GM18951 (cell line): ENCODE results near the gene STARD6.
"Not testable (repeated sequence)": the region's sequence is repeated elsewhere in the genome, so short reads cannot be mapped to it uniquely, and the experiment has no call there.

Source experiments
- POLR2A ChIP-seq: IDR thresholded peaks from 4 replicates; pipeline ENCODE4 v1.6.1; 2011; ENCODE audit warnings: mild to moderate bottlenecking; ENCODE audit not compliant: insufficient read length, insufficient read depth; ENCODE audit errors: extremely low read depth
- in situ Hi-C: fragments of 300-500 bp; cut with MboI; formaldehyde crosslinking; loops from one replicate; pipeline ENCODE4 v1.12.0; 2022; ENCODE audit warnings: low sequenced_read_pairs, mixed read lengths, inconsistent platforms; ENCODE audit not compliant: unreplicated experiment

STARD6 gene

GRCh38 chr18:54327818-54328217 is 29.8 kb downstream of the STARD6 start:
- no peak for TF ChIP-seq POLR2A
- in situ Hi-C loops = no loop called here

- in situ Hi-C loops = no loop called here
These were observed 33.7 kb downstream of the STARD6 start for GRCh38 chr18:54323970-54324369.

GRCh38 chr18:54323561-54323960 is 34.1 kb downstream of the STARD6 start:
- TF ChIP-seq POLR2A = no peak
- in situ Hi-C loops = no loop called here

More at GRCh38 chr18:54323970-54324369, 33.7 kb downstream of the STARD6 start:
- TF ChIP-seq POLR2A = no peak

- in situ Hi-C loops = no loop called here
- no peak for TF ChIP-seq POLR2A
These were observed 41.4 kb downstream of the STARD6 start for GRCh38 chr18:54316071-54316820.

GRCh38 chr18:54309564-54309963 is 48.1 kb downstream of the STARD6 start:
- in situ Hi-C loops = not testable (repeated sequence)

- in situ Hi-C loops = no loop called here
- no peak for TF ChIP-seq POLR2A
These were observed 54.2 kb downstream of the STARD6 start for GRCh38 chr18:54303408-54303807.

GRCh38 chr18:54298991-54299390 is 58.7 kb downstream of the STARD6 start:
- in situ Hi-C loops = not testable (repeated sequence)

- TF ChIP-seq POLR2A = no peak
- in situ Hi-C loops = no loop called here
These were observed 61.6 kb downstream of the STARD6 start for GRCh38 chr18:54296062-54296461.

GRCh38 chr18:54294274-54294673 is 63.4 kb downstream of the STARD6 start:
- in situ Hi-C loops = no loop called here
- TF ChIP-seq POLR2A = no peak

- in situ Hi-C loops = loop anchor here (5.0 kb wide), 1 partner anchor 58 kb away; no protein-coding TSS in a partner anchor
- peak; percentile 39 for TF ChIP-seq POLR2A
These were observed 72.5 kb downstream of the STARD6 start for GRCh38 chr18:54284981-54285785.

GRCh38 chr18:54284535-54284934 is 73.1 kb downstream of the STARD6 start:
- in situ Hi-C loops = loop anchor here (5.0 kb wide), 1 partner anchor 57 kb away; no protein-coding TSS in a partner anchor
- TF ChIP-seq POLR2A = no peak

- no peak for TF ChIP-seq POLR2A
- in situ Hi-C loops = loop anchor here (5.0 kb wide), 1 partner anchor 53 kb away; no protein-coding TSS in a partner anchor
These were observed 77.5 kb downstream of the STARD6 start for GRCh38 chr18:54280220-54280569.

GRCh38 chr18:54279477-54280219 is 78.0 kb downstream of the STARD6 start:
- in situ Hi-C loops = loop anchor here (5.0 kb wide), 1 partner anchor 52 kb away; no protein-coding TSS in a partner anchor
- TF ChIP-seq POLR2A = no peak
